GM12864 (cell line): Measurements from ENCODE around the gene SYNGAP1.
A peak's percentile ranks its signal among the peaks of the same experiment; 100 is the strongest.

ENCODE experiments used
- DNase-seq: peaks from one replicate; pipeline ENCODE4 v3.0.0-alpha.2; 2011; ENCODE audit warnings: low read depth
- H3K4me3 ChIP-seq: 2 replicates; pipeline ENCODE4 v1.5.1; 2011; ENCODE audit warnings: mild to moderate bottlenecking, low read depth, low read length, control low read depth
- CTCF ChIP-seq: IDR thresholded peaks from 2 replicates; pipeline ENCODE4 v1.5.1; 2011; ENCODE audit warnings: low read depth, mild to moderate bottlenecking, moderate library complexity, low read length, control low read depth, inconsistent platforms; ENCODE audit errors: missing control alignments

The SYNGAP1 gene

DNA sequence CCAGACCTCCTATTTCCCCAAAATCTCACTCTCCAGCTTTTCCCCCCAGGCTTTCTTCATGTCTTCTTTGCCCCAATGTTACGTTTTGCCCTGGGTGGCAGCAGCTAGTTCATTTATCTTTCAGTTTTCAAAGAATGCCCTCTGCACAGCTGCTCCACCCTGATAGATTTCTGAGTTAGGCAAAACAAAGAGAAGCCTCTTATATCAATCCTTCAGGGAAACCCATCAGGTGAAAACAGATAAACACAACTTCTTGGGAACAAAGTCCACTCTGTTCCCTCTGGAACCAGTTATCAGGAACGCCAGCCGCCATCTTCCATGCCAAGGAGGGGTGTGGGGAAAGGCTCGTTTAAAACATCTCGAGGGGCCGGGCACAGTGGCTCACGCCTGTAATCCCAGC lies 68.5 kb downstream of the SYNGAP1 start:
- DNase-seq: no peak
- TF ChIP-seq CTCF: no peak
- no peak overlapping the region for H3K4me3 ChIP-seq

- no peak overlapping the region for H3K4me3 ChIP-seq
- DNase-seq: no peak
- no peak for TF ChIP-seq CTCF
These were observed 70.3 kb downstream of the SYNGAP1 start for GRCh38 chr6:33490198-33490597.

- no peak for DNase-seq
- no peak for TF ChIP-seq CTCF
- no peak overlapping the region for H3K4me3 ChIP-seq
These were observed 70.8 kb downstream of the SYNGAP1 start for GRCh38 chr6:33490621-33491020.

- TF ChIP-seq CTCF: peak; percentile 5
- no peak overlapping the region for H3K4me3 ChIP-seq
- no peak for DNase-seq
These were observed 72.2 kb downstream of the SYNGAP1 start for GRCh38 chr6:33492093-33492492.

DNA sequence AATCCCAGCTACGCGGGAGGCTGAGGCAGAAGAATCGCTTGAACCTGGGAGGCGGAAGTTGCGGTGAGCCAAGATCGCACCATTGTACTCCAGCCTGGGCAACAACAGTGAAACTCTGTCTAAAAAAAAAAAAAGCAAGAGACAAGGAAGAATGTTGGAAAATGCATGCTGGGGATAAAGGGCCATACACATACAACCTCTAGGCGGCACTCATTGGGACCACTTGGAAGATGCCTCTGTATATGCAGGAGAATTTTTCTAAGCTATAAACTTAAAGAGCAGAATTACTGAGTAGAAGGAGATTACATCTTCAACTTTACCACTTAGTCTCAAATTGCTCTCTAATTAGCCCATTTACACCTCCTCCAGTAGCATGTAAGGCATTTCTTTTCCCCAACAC lies 77.3 kb downstream of the SYNGAP1 start:
- H3K4me3 ChIP-seq: no peak overlapping the region
- no peak for TF ChIP-seq CTCF
- DNase-seq: no peak

GRCh38 chr6:33502486-33502885 lies 82.6 kb downstream of the SYNGAP1 start:
- TF ChIP-seq CTCF: no peak
- H3K4me3 ChIP-seq: no peak overlapping the region
- DNase-seq: no peak

GRCh38 chr6:33504486-33504885 lies 84.6 kb downstream of the SYNGAP1 start:
- no peak overlapping the region for H3K4me3 ChIP-seq
- no peak for TF ChIP-seq CTCF
- no peak for DNase-seq
